Neural cell (in vitro differentiated cells): Measurements from ENCODE around the gene FAM200B. TPM values are rescaled to one million over a fixed set of nuclear protein-coding genes. Genes with fewer than 3 reads are reported as not detected.

Experiments
- H2AFZ ChIP-seq: fragments of 200-600, 300-800 bp; sonication (generic), shearing (Covaris generic); 2 replicates; pipeline ENCODE4 v1.6.0; 2014; ENCODE audit warnings: low read depth, mild to moderate bottlenecking, antibody characterized with exemption, low read length, moderate library complexity
- H3F3A ChIP-seq: fragments of 200-600 bp; shearing (Covaris generic); 2 replicates; pipeline ENCODE4 v1.6.1; 2016; ENCODE audit warnings: mild to moderate bottlenecking, moderate library complexity, mixed read lengths, antibody characterized with exemption, low read length; ENCODE audit not compliant: insufficient read depth, poor library complexity, severe bottlenecking
- H3K27ac ChIP-seq: fragments of 200-600, 300-800 bp; sonication (generic), shearing (Covaris generic); 2 replicates; pipeline ENCODE4 v1.5.1; 2014; ENCODE audit warnings: mild to moderate bottlenecking, low read length, moderate library complexity
- H3K27me3 ChIP-seq: fragments of 300-800, 200-600 bp; sonication (generic), shearing (Covaris generic); 2 replicates; pipeline ENCODE4 v1.6.0; 2014; ENCODE audit warnings: mild to moderate bottlenecking, low read depth, low read length, moderate library complexity; ENCODE audit not compliant: insufficient read depth
- H3K36me3 ChIP-seq: fragments of 300-800, 200-600 bp; sonication (generic), shearing (Covaris generic); 2 replicates; pipeline ENCODE4 v1.5.1; 2014; ENCODE audit warnings: mild to moderate bottlenecking, antibody characterized with exemption, low read length, moderate library complexity; ENCODE audit not compliant: insufficient read depth
- H3K4me2 ChIP-seq: fragments of 300-800, 200-600 bp; sonication (generic), shearing (Covaris generic); 2 replicates; pipeline ENCODE4 v1.6.0; 2014; ENCODE audit warnings: mild to moderate bottlenecking, low read length
- H3K4me3 ChIP-seq: fragments of 300-800, 200-600 bp; sonication (generic), shearing (Covaris generic); 2 replicates; pipeline ENCODE4 v1.5.1; 2014; ENCODE audit warnings: mild to moderate bottlenecking, low read length, moderate library complexity
- H3K79me2 ChIP-seq: fragments of 200-600 bp; shearing (Covaris generic); replicated peaks from 2 replicates; pipeline ENCODE4 v1.6.0; 2014; ENCODE audit warnings: mild to moderate bottlenecking, low read length, moderate library complexity; ENCODE audit not compliant: insufficient read depth
- H3K9ac ChIP-seq: fragments of 300-800, 200-600 bp; sonication (generic), shearing (Covaris generic); 2 replicates; pipeline ENCODE4 v1.6.1; 2016; ENCODE audit warnings: mild to moderate bottlenecking, low read length, mixed read lengths
- H3K9me2 ChIP-seq: fragments of 200-600 bp; shearing (Covaris generic); 2 replicates; pipeline ENCODE4 v1.6.1; 2016; ENCODE audit warnings: mild to moderate bottlenecking, low read length, mixed read lengths; ENCODE audit not compliant: insufficient read depth
- H3K9me3 ChIP-seq: fragments of 200-600, 300-800 bp; sonication (generic), shearing (Covaris generic); 2 replicates; pipeline ENCODE4 v1.6.1; 2016; ENCODE audit warnings: mild to moderate bottlenecking, mixed run types, low read length, moderate library complexity, mixed read lengths
- H4K20me1 ChIP-seq: fragments of 200-600 bp; shearing (Covaris generic); 2 replicates; pipeline ENCODE4 v1.6.1; 2016; ENCODE audit warnings: mild to moderate bottlenecking, mixed run types; ENCODE audit not compliant: insufficient read depth
- CTCF ChIP-seq: fragments of 450-650 bp; IDR thresholded peaks from 2 replicates; pipeline ENCODE4 v1.5.1; 2014; ENCODE audit warnings: antibody characterized with exemption, mild to moderate bottlenecking, moderate library complexity; ENCODE audit not compliant: poor library complexity, severe bottlenecking
- EP300 ChIP-seq: fragments of 450-650 bp; conservative IDR thresholded peaks from 2 replicates; pipeline ENCODE4 v1.6.1; 2014; ENCODE audit warnings: antibody characterized with exemption, mild to moderate bottlenecking, moderate library complexity; ENCODE audit not compliant: poor library complexity, severe bottlenecking
- EZH2 ChIP-seq: fragments of 200-600, 300-800 bp; shearing (Covaris generic), sonication (generic); IDR thresholded peaks from 2 replicates; pipeline ENCODE4 v1.6.1; 2014; ENCODE audit warnings: antibody characterized with exemption, low read length, borderline replicate concordance, mild to moderate bottlenecking; ENCODE audit not compliant: insufficient read depth, poor library complexity, severe bottlenecking
- MXI1 ChIP-seq: fragments of 450-650 bp; conservative IDR thresholded peaks from 2 replicates; pipeline ENCODE4 v1.6.1; 2014; ENCODE audit warnings: antibody characterized with exemption, mild to moderate bottlenecking; ENCODE audit not compliant: poor library complexity, severe bottlenecking
- POLR2AphosphoS5 ChIP-seq: IDR thresholded peaks from 2 replicates; pipeline ENCODE4 v1.6.1; 2012
- RAD21 ChIP-seq: fragments of 450-650 bp; conservative IDR thresholded peaks from 2 replicates; pipeline ENCODE4 v1.6.1; 2014; ENCODE audit warnings: antibody characterized with exemption, mild to moderate bottlenecking, moderate library complexity
- REST ChIP-seq: IDR thresholded peaks from 2 replicates; pipeline ENCODE4 v1.6.1; 2012; ENCODE audit warnings: borderline replicate concordance
- SMC3 ChIP-seq: fragments of 450-650 bp; conservative IDR thresholded peaks from 2 replicates; pipeline ENCODE4 v1.6.1; 2014; ENCODE audit warnings: antibody characterized with exemption, mild to moderate bottlenecking, moderate library complexity; ENCODE audit not compliant: poor library complexity
- TAF1 ChIP-seq: IDR thresholded peaks from 2 replicates; pipeline ENCODE4 v1.6.1; 2012; ENCODE audit warnings: low read depth
- polyA plus RNA-seq: library from polyadenylated mRNA; depleted of rRNA; stranded (reverse); fragments of >200 nt; gene quantifications from 2 replicates; pipeline ENCODE4 v1.2.3, GENCODE V29; 2014

The FAM200B gene
- polyA plus RNA-seq, 1 donor from 2014 or later: 238 TPM

GRCh38 chr4:15696866-15697265 lies 15.2 kb downstream of the FAM200B start:
- no peak overlapping the region for H2AFZ ChIP-seq
- TF ChIP-seq RAD21 (no peak), EP300 (no peak), POLR2AphosphoS5 (no peak), SMC3 (no peak), MXI1 (no peak), CTCF (no peak), EZH2 (no peak), REST (no peak), TAF1 (no peak)
- no peak overlapping the region for H3K9ac ChIP-seq
- H3K4me2 ChIP-seq: no peak overlapping the region
- H3K79me2 ChIP-seq: no peaks in the 10 kb centered on the region
- no peak overlapping the region for H3K4me3 ChIP-seq
- no peaks in the 10 kb centered on the region for H4K20me1 ChIP-seq
- H3K9me2 ChIP-seq: no peaks in the 10 kb centered on the region
- H3F3A ChIP-seq: no peaks in the 10 kb centered on the region
- no peaks in the 10 kb centered on the region for H3K36me3 ChIP-seq
- H3K27ac ChIP-seq: no peak overlapping the region
- H3K27me3 ChIP-seq: no peaks in the 10 kb centered on the region
- no peaks in the 10 kb centered on the region for H3K9me3 ChIP-seq

- Histone ChIP-seq H3K36me3 (no peaks in the 10 kb centered on the region), H3K4me3 (no peak within 1 kb of the TSS), H3K27ac (no peak within 1 kb of the TSS), H3K4me2 (no peak within 1 kb of the TSS), H2AFZ (no peak within 1 kb of the TSS), H3K79me2 (no peaks in the 10 kb centered on the region), H3K9me3 (no peaks in the 10 kb centered on the region), H3K27me3 (no peaks in the 10 kb centered on the region), H3K9ac (no peak within 1 kb of the TSS), H3F3A (no peaks in the 10 kb centered on the region), H3K9me2 (no peaks in the 10 kb centered on the region), H4K20me1 (no peaks in the 10 kb centered on the region)
- TF ChIP-seq REST (no peak), SMC3 (no peak), EZH2 (no peak), POLR2AphosphoS5 (no peak), MXI1 (no peak)
These were observed 21.3 kb downstream of the FAM200B start, which contains the start of gene BST1 for GRCh38 chr4:15702941-15703403. Gene BST1 (plus strand): TSS chr4:15703065. CDS start chr4:15703145, 80 bp downstream.
